ENCODE data around the gene RGS1. TPM values are rescaled to one million over a fixed set of nuclear protein-coding genes. Genes with fewer than 3 reads are reported as not detected.

RGS1 gene
- total and polyA plus RNA-seq, 2 of the 8 experiments (the other 6 are each of a cell fraction or from before 2014, with no cell fraction given): not detected

GRCh38 chr1:192615055-192615454 is 39.5 kb downstream of the RGS1 start:
- Histone ChIP-seq H3K36me3 (ENCODE audit: control insufficient read depth in 2 of 4, insufficient read depth in 4 of 4, low read length in 3 of 4) (no peaks in the 10 kb centered on the region), H3K14ac (ENCODE audit: insufficient read length) (no peak overlapping the region), H3K23me2 (ENCODE audit: low read depth, low read length) (no peaks in the 10 kb centered on the region; the same call in 1 of the 2 replicates), H2AK5ac (ENCODE audit: low read depth, low read length) (no peak overlapping the region), H3K79me1 (ENCODE audit: low read depth, low read length) (no peaks in the 10 kb centered on the region), H2BK5ac (ENCODE audit: low read depth, low read length) (no peak overlapping the region), H3K4me2 (ENCODE audit: insufficient read depth in 1 of 2, low read depth in 2 of 2, low read length in 2 of 2) (no peak overlapping the region), H2BK15ac (ENCODE audit: low read length) (no peak overlapping the region), H3K4ac (replicated peaks; ENCODE audit: insufficient read length, low read depth, low read length) (no peak overlapping the region), H3K27me3 (replicated peaks in 1 of 4; ENCODE audit: control insufficient read depth in 3 of 4, extremely low read depth in 1 of 4, insufficient read depth in 3 of 4, low read length in 3 of 4) (no peaks in the 10 kb centered on the region), H4K20me1 (replicated peaks in 1 of 2; ENCODE audit: control insufficient read depth in 1 of 2, insufficient read depth in 2 of 2, low read length in 2 of 2) (no peaks in the 10 kb centered on the region), H3K79me2 (ENCODE audit: control insufficient read depth in 1 of 2, insufficient read depth in 2 of 2, low read length in 2 of 2) (no peaks in the 10 kb centered on the region), H2AFZ (ENCODE audit: low read length) (no peak overlapping the region), H3K9ac (replicated peaks in 1 of 4; ENCODE audit: extremely low read depth in 1 of 4, low read depth in 3 of 4, low read length in 3 of 4) (no peak overlapping the region), H3K56ac (replicated peaks; ENCODE audit: insufficient read length, low read depth, low read length) (no peak overlapping the region), H3K4me3 (ENCODE audit: extremely low read depth in 1 of 4, insufficient read depth in 2 of 4, low read depth in 3 of 4, low read length in 4 of 4) (no peak overlapping the region), H2BK120ac (replicated peaks; ENCODE audit: low read depth, low read length) (no peak overlapping the region), H3K23ac (ENCODE audit: insufficient read length) (no peak overlapping the region), H4K5ac (ENCODE audit: insufficient read length, low read depth, low read length) (no peak overlapping the region), H3K4me1 (replicated peaks in 1 of 4; ENCODE audit: control insufficient read depth in 3 of 4, insufficient read depth in 4 of 4, low read length in 3 of 4) (no peaks in the 10 kb centered on the region), H3K27ac (ENCODE audit: low read depth, low read length) (no peak overlapping the region), H3K9me3 (ENCODE audit: insufficient read depth in 2 of 2, low read depth in 1 of 2, low read length in 1 of 2) (no peaks in the 10 kb centered on the region), H2BK20ac (ENCODE audit: low read length) (no peak overlapping the region), H3K18ac (ENCODE audit: extremely low read depth, low read length) (no peak overlapping the region), H4K8ac (ENCODE audit: extremely low read depth, insufficient read depth, low read length) (no peak overlapping the region), H4K91ac (replicated peaks; ENCODE audit: insufficient read length, low read length) (no peak overlapping the region), H2BK12ac (ENCODE audit: low read depth, low read length) (no peak overlapping the region)
- TF ChIP-seq GABPA (IDR thresholded peaks at IDR 0.05; ENCODE audit: borderline replicate concordance, insufficient read depth, low read length) (no peak), POLR2AphosphoS5 (IDR thresholded peaks at IDR 0.05; ENCODE audit: low read depth, low read length) (no peak), CBX8 (IDR thresholded peaks at IDR 0.05; ENCODE audit: borderline replicate concordance, low read depth, low read length) (no peak), ATF2 (IDR thresholded peaks at IDR 0.05; ENCODE audit: low read length) (no peak), CREB1 (IDR thresholded peaks at IDR 0.05) (no peak), RNF2 (IDR thresholded peaks at IDR 0.05; ENCODE audit: borderline replicate concordance, low read depth, low read length, missing control alignments, poor library complexity, severe bottlenecking) (no peak), HDAC6 (IDR thresholded peaks at IDR 0.05; ENCODE audit: low read depth, low read length) (no peak), RBBP5 (IDR thresholded peaks at IDR 0.05; ENCODE audit: borderline replicate concordance, low read depth, low read length) (no peak), RAD21 (IDR thresholded peaks at IDR 0.05 in 1 of 2, conservative IDR thresholded peaks at IDR 0.05 in 1 of 2; ENCODE audit: low read depth in 2 of 2, low read length in 2 of 2) (no peak)
- CTCF ChIA-PET (ENCODE audit: partially characterized antibody): interaction anchor here (1.3 to 2.2 kb wide), 2 partner anchors 141 to 434 kb away, joined by 3 to 7 read pairs; no protein-coding TSS in a partner anchor
- DNase-seq (ENCODE audit: low read depth in 1 of 2, low spot score in 2 of 2) (no peak), FAIRE-seq (no peak)
- 92% methylated on average over 1 of the region's 1 CpG; no CpG with 5 or more reads in 1 of the 2 experiments for WGBS, 2 experiments (ENCODE audit: extremely low coverage in 1 of 2, insufficient coverage in 1 of 2, insufficient read length in 1 of 2, insufficient replicate concordance in 2 of 2, low coverage in 1 of 2, low lambda C conversion rate in 2 of 2, missing lambda C conversion rate in 1 of 2)
- POLR2A ChIA-PET (ENCODE audit: partially characterized antibody): no interaction called here
